ENCODE measurements around the gene TGFBR2.
A peak's percentile ranks its signal among the peaks of the same experiment; 100 is the strongest.

Gene TGFBR2

DNA sequence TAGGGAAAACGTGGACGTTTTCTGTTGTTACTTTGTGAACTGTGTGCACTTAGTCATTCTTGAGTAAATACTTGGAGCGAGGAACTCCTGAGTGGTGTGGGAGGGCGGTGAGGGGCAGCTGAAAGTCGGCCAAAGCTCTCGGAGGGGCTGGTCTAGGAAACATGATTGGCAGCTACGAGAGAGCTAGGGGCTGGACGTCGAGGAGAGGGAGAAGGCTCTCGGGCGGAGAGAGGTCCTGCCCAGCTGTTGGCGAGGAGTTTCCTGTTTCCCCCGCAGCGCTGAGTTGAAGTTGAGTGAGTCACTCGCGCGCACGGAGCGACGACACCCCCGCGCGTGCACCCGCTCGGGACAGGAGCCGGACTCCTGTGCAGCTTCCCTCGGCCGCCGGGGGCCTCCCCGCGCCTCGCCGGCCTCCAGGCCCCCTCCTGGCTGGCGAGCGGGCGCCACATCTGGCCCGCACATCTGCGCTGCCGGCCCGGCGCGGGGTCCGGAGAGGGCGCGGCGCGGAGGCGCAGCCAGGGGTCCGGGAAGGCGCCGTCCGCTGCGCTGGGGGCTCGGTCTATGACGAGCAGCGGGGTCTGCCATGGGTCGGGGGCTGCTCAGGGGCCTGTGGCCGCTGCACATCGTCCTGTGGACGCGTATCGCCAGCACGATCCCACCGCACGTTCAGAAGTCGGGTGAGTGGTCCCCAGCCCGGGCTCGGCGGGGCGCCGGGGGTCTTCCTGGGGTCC, at the start of gene TGFBR2:
TGFBR2 (plus strand) TSS at position 301 of the 731 bp plus-strand sequence; CDS start at position 584, 283 bp downstream.
- DNase-seq = peak; percentile 84

DNA sequence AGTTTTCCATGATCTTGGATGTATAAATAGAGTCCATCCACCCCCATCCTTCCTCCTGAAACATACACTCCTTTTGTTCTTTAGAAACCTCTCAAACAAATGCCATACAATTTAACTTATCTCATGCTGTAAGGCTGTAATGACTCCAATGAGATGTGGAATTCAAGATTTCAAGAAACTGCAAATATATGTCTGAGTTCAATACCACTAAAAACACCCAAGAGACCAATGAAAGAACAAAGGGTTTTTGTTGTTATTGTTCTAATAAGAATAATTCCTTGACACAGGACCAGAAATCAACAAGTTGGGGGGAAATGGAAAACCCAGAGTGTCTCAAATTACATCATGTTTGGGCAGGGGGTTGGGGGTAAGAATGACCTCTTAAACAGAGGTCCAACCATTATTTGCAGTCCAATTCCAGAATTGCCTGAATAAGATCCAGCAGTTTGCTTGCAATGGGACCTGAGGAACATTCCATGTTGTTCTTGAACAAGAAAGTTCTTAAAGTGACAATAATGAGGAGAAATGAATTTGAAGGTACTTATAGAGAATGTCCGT, 48.6 kb upstream of the TGFBR2 start:
- DNase-seq = no peak

- no peak for DNase-seq
Observed at GRCh38 chr3:30563956-30564355, 42.4 kb upstream of the TGFBR2 start.

GRCh38 chr3:30567139-30567753, 39.2 kb upstream of the TGFBR2 start:
- no peak for DNase-seq

DNA sequence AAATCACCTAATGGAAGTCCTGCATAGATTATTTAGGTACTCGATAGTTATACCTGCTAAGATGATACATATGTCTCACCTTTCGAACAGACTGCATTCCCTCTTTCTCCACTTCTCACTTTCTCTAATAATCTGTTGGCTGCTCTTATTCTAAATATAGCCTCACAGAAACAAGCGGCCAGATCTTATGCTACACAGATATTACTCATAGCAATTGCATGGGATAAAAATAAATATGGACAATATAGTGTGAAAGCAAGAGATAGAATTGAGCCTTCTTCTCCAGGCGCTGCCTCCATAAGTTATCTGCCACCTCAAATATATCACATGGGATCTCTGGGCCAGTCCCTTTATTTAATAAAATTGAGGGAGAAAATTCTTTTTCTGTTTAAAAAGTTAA, 29.5 kb upstream of the TGFBR2 start:
- no peak for DNase-seq

GRCh38 chr3:30577788-30578187, 28.6 kb upstream of the TGFBR2 start:
- DNase-seq = no peak

DNA sequence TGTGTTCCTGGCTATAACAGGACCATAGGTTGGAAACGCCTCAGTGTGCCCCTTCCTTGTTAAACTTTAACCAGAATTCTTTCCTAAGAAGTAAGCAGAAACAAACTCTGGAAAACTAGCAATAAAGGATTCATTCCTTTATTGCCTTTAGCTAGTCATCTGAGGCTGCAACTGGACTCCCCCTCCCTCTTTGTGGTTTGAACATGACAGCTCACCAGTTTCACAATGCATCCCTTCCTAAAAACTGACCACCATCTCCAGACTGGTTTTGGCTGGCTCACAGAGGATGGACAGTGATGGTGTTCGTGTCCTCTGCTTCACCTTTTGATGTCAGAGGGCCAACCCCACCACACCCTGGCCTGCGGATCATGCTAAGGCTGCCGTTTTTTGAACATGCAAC, 27.9 kb upstream of the TGFBR2 start:
- no peak for DNase-seq

DNA sequence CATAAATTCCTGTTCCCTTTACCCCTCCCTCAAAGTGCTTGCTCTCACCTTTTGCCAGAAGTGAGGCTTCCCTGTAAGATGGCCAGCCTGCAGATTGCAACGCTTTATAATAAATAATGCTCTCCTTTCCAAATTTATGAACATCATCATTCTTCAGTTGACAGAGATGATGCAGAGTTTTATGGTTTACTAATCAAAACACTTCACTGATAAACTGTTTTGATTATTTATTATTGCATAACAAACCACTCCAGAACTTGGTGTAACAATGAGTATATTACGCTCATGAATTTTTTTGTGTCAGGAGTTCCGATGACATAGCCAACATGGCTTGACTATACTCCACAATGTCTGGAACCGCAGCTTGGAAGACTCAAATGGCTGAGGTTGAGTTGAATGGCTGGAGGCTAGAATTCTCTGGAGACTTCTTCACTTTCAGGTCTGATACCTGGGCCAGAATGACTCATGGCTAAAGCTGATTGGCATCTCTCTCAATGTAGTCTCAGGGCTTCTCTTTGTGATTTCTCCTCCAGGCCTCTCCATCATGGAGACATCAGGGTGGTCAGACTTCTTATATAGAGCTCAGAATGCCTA, 27.3 kb upstream of the TGFBR2 start:
- DNase-seq = no peak

DNA sequence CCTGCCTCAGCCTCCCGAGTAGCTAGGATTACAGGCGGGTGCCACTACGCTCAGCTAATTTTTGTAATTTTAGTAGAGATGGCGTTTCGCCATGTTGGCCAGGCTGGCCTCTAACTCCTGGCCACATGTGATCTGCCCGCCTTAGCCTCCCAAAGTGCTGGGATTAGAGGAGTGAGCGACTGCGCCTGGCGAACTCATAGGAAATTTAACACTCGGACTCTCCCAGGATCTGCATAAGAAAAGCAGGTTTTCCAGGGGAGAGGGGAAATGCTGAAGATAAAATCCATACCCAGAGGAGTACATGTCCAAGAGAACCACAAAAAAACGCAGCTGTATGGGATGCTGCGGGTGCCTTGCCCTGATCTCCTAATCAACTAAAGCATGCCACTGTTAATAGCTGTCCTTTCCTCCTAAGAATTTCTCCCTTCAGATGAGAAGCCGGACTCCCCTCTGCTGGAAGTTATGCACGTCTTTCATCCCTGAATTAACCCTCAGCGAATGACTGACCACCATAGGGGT, 25.3 kb upstream of the TGFBR2 start:
- DNase-seq = no peak

GRCh38 chr3:30581982-30582381, 24.4 kb upstream of the TGFBR2 start:
- no peak for DNase-seq

DNA sequence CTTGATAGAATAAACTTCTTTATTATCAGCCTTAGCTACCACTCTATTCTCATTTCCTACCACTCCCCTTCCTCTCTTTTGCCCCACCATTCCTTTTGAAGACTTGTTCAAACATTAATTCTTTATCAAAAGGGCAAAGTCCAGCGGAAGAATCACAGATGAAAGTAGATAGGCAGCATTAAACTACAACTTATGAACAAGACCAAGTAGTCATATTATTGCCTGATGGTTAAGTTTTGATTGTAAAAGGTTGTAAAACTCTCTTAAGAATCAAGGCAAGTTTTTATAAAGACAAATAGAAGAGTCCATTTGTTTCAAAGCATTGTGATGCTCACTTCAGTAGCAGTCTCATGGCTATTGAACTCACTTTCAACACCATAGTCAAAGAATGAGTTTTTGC, 22.4 kb upstream of the TGFBR2 start:
- no peak for DNase-seq

DNA sequence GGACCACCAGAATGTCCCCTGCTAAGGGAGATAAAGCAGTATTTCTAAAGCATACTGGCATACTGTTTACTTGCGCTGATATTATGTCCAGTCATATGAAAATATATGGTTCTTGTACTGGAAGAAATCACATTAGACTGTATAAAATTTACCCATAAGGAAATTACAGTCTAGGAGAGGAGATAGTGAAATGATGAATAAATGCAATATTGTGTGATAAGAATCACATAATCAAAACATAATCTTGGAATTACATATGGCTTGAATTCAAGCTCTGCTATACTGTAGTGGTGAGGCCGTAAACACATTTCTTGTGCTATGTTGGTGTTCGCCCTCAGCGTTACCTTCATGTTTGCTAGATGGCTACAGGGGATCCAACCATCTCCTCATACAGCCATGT, 20.7 kb upstream of the TGFBR2 start:
- no peak for DNase-seq

DNA sequence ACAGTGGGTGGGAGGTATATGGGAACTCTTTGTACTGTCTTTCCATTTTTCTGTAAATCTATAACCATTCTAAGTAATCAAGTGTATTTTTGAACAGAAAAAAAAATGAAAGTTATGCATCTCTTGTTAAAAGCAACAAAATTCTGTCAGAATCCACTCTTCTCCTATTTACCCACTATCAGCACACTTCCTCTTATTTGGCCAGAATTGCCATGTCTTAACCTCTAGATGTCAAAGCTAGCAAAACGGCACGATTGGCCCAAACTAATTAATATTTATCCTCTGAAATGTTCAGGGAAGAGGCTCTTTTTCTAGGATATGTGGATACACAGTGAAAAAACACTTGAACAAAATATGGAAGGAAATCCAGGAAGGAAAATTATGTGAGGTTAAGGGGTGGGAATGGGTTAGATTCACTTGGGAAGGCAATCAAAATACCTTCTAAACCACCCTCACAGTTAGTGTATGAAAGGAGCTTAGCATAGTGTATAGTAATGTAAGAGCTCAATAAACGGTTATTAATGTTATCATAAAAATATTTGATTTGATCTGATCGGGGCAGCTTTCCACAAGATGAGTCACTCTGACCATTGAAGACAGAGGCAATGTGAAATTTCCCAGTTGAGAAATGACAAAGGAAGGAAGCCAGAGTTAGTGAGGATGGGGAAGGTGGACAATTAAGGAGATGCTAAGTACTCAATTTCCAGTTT, 20.1 kb upstream of the TGFBR2 start:
- DNase-seq = no peak

GRCh38 chr3:30586806-30587486, 19.5 kb upstream of the TGFBR2 start:
- DNase-seq = no peak

DNA sequence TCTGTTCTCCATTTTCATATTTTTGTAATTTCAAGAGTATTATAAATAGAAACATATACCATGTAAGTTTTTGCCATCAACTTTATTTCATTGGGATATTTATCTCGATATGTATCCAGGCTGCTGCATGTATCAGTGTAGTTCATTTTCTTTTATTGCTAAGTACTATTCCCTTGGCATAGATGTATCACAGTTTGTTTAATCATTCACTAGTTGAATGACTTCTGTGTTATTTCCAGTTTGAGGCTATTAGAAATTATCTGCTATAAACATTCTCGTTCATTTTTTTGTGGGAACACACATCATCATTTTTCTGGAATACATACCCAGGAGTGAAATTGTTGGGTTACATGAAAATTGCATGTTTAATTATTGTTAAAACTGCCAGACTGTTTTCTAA, 18.5 kb upstream of the TGFBR2 start:
- no peak for DNase-seq

DNA sequence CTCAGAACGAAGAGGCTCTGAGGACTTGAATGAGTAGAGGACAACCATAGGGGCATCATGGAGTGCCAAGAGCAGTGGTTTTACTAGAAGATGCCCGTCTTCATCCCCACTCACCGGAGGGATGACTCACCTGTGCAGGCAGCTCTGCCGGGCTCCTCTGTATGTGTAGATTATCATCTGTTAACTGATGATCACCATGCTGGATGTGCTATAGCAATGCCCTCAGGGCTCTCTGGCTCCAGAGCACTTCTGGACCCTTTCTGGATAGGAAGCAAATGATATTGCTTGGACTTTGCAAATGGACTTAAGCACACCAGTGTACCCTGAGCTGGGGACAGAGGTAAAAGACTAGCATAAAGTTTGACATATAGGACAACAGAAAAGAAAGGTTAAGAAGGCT, 10.2 kb upstream of the TGFBR2 start:
- DNase-seq = no peak

DNA sequence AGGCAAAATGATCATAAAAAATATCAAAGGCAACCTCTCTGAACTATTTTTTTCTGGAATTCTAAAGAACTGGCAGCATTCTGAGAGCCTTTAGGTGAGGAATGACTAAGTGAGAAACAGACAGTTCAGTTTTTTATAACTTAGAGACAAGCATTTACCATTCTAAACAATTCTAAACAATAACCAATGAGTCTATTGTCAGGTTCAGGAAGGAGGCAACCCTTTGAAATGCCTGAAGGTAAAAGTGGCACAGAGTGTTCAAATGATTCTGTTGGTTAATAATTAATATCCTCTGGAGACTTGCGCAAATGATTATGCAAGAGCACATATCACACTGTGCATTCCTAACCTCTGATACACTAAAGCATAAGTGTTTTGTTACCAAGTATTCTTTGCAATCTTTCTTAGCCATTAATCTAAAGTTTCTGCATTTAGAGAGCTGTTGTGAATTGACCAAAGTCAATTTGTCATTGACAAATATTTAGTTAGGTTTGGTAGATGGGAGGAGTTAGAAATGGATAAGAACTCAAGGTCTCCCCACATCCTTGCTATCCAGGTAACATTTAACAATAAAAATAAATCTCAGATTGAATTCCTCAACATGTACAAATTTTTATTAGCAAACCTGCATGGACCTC, 9.2 kb upstream of the TGFBR2 start:
- no peak for DNase-seq

DNA sequence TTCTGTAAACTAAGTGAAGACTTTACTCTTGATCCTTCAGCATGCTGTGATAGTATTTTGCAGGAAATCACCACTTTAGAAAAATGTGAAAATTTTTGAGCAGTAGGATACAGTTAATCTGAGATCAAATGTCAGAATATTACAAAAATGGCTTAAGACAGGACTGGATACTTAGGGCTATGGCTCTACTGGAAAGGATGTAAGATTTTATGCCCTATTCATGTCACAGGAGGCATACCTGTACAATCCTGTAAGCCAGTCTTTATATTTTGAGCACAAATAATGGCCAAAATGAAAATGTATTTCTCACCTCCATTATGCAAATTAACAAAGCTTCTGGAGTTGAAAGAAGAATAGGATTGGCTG, 8.6 kb upstream of the TGFBR2 start:
- DNase-seq = no peak

- no peak for DNase-seq
Observed at GRCh38 chr3:30598668-30599545, 7.5 kb upstream of the TGFBR2 start.

DNA sequence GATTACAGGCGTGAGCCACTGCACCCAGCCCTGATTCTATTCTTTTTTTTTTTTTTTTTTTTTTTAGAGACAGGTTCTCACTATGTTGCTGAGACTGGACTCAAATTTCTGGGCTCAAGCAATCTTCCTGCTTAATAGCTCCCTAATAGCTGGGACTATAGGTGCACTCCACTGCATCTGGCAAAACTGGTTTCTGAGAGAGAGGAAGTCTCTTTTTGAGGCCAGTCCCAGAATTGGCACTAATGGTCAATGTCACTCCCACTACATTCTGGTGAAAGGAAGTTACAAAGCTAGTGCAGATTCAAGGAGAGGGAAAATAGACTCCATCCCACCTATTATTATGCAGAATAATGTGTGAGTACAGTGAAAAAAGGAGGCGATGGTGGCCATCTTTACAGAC, 5.8 kb upstream of the TGFBR2 start:
- no peak for DNase-seq

- no peak for DNase-seq
Observed at GRCh38 chr3:30602946-30603345, 3.5 kb upstream of the TGFBR2 start.
